ENCODE data around the gene FRMD5.

- TF ChIP-seq CTCF (IDR thresholded peaks at IDR 0.05): no peak
- no peak for TF ChIP-seq POLR2A (IDR thresholded peaks at IDR 0.05)
- no peak for TF ChIP-seq EP300 (IDR thresholded peaks at IDR 0.05; ENCODE audit: low read depth)
These were observed 323.2 kb downstream of the FRMD5 start for GRCh38 chr15:43871835-43872234.
